ENCODE data around the gene TMOD1.

DNA sequence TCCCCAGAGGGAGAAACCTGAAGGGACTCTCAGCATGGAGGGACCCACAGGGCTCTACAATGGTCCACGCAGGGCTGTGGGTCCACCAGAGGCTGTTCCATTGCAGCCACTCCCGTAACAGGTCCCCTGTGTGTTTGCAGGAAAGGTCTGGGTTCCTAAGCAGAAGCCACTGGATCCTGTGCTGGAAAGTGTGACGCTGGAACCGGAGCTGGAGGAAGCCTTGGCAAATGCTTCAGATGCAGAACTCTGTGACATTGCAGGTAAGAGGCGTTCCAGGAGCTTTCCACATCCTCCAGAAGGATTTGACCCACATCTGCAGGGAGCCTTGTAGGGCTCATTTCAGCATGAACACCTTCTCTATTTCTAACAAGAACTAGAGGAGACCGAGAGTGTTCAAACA is 51.7 kb downstream of the TMOD1 start:
- TF ChIP-seq, protein P1, sequence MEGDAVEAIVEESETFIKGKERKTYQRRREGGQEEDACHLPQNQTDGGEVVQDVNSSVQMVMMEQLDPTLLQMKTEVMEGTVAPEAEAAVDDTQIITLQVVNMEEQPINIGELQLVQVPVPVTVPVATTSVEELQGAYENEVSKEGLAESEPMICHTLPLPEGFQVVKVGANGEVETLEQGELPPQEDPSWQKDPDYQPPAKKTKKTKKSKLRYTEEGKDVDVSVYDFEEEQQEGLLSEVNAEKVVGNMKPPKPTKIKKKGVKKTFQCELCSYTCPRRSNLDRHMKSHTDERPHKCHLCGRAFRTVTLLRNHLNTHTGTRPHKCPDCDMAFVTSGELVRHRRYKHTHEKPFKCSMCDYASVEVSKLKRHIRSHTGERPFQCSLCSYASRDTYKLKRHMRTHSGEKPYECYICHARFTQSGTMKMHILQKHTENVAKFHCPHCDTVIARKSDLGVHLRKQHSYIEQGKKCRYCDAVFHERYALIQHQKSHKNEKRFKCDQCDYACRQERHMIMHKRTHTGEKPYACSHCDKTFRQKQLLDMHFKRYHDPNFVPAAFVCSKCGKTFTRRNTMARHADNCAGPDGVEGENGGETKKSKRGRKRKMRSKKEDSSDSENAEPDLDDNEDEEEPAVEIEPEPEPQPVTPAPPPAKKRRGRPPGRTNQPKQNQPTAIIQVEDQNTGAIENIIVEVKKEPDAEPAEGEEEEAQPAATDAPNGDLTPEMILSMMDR (conservative IDR thresholded peaks at IDR 0.05; ENCODE audit: low read depth in 2 of 2): no peak
- TF ChIP-seq POLR2AphosphoS5 (IDR thresholded peaks at IDR 0.05; ENCODE audit: low read depth): no peak
- TF ChIP-seq EZH2 (IDR thresholded peaks at IDR 0.05; ENCODE audit: low read depth, unreplicated experiment): no peak
- TF ChIP-seq, protein P2, sequence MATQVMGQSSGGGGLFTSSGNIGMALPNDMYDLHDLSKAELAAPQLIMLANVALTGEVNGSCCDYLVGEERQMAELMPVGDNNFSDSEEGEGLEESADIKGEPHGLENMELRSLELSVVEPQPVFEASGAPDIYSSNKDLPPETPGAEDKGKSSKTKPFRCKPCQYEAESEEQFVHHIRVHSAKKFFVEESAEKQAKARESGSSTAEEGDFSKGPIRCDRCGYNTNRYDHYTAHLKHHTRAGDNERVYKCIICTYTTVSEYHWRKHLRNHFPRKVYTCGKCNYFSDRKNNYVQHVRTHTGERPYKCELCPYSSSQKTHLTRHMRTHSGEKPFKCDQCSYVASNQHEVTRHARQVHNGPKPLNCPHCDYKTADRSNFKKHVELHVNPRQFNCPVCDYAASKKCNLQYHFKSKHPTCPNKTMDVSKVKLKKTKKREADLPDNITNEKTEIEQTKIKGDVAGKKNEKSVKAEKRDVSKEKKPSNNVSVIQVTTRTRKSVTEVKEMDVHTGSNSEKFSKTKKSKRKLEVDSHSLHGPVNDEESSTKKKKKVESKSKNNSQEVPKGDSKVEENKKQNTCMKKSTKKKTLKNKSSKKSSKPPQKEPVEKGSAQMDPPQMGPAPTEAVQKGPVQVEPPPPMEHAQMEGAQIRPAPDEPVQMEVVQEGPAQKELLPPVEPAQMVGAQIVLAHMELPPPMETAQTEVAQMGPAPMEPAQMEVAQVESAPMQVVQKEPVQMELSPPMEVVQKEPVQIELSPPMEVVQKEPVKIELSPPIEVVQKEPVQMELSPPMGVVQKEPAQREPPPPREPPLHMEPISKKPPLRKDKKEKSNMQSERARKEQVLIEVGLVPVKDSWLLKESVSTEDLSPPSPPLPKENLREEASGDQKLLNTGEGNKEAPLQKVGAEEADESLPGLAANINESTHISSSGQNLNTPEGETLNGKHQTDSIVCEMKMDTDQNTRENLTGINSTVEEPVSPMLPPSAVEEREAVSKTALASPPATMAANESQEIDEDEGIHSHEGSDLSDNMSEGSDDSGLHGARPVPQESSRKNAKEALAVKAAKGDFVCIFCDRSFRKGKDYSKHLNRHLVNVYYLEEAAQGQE (IDR thresholded peaks at IDR 0.05; ENCODE audit: unreplicated experiment): no peak
- no peak for TF ChIP-seq EZH2phosphoT487 (IDR thresholded peaks at IDR 0.05; ENCODE audit: unreplicated experiment)
- no peak for TF ChIP-seq STAT1 (IDR thresholded peaks at IDR 0.05; ENCODE audit: unreplicated experiment)

Data from GM23338 (cell line).